ENCODE measurements around the gene FIGNL1. TPM values are rescaled to one million over a fixed set of nuclear protein-coding genes. Genes with fewer than 3 reads are reported as not detected.

The FIGNL1 gene
- total RNA-seq, 6 experiments from 2014 or later = 7.7 to 15.1 (median 12.4) TPM

DNA sequence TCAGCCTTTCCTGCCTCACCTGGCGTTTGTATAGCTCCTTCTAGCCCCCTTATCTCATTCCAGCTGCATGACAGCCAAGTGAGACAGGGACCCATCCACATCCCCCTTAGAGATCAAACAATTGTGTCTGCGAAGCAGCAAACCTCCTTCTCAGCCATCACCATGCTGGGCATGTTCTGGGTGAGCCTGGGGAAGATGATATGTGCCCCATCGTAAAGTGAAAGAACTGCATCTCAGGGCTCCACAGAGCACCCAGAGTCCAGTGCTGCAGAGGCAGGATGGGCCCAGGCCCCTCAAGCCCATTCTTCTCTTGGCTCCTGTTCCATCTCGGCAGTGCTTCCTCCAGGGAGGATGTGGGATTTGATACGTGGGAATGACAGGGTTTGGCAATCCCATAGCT is 43.2 kb downstream of the FIGNL1 start:
- Mint-ChIP-seq H3K36me3 (ENCODE audit: low read depth) (no peaks in the 10 kb centered on the region), H3K27me3 (ENCODE audit: insufficient read depth) (peaks cover 22% of the 10 kb centered on the region), H3K9me3 (no peaks in the 10 kb centered on the region), H3K4me3 (no peak overlapping the region), H3K27ac (no peak overlapping the region), H3K4me1 (ENCODE audit: low read depth) (no peaks in the 10 kb centered on the region)
- TF ChIP-seq, protein P1, sequence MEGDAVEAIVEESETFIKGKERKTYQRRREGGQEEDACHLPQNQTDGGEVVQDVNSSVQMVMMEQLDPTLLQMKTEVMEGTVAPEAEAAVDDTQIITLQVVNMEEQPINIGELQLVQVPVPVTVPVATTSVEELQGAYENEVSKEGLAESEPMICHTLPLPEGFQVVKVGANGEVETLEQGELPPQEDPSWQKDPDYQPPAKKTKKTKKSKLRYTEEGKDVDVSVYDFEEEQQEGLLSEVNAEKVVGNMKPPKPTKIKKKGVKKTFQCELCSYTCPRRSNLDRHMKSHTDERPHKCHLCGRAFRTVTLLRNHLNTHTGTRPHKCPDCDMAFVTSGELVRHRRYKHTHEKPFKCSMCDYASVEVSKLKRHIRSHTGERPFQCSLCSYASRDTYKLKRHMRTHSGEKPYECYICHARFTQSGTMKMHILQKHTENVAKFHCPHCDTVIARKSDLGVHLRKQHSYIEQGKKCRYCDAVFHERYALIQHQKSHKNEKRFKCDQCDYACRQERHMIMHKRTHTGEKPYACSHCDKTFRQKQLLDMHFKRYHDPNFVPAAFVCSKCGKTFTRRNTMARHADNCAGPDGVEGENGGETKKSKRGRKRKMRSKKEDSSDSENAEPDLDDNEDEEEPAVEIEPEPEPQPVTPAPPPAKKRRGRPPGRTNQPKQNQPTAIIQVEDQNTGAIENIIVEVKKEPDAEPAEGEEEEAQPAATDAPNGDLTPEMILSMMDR (IDR thresholded peaks at IDR 0.05) = no peak
- DNase-seq = no peak

DNA sequence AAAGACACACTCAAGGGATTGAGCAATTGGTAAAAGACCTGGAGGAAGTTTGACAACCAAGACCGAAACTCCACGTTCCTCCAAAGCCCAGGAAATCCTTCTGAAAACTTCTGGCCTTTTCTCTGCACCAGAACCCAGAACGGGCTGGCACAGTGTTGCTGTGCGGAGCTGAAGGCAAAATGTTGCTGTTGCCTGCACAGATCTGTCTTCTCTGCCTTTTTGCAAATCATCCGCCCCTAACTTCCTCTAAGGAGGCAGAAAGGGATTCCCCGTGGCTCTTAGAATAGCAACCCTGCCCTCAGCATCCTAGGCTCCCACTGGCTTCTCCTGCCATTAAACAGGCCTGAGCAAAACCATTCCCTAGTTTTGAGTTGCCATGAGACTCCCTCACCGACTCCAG is 44.9 kb downstream of the FIGNL1 start:
- no peaks in the 10 kb centered on the region for H3K9me3 Mint-ChIP-seq
- peaks cover 29% of the 10 kb centered on the region for H3K27me3 Mint-ChIP-seq (ENCODE audit: insufficient read depth)
- DNase-seq = no peak
- H3K4me1 Mint-ChIP-seq (ENCODE audit: low read depth) = no peaks in the 10 kb centered on the region
- H3K27ac Mint-ChIP-seq = no peak overlapping the region
- H3K4me3 Mint-ChIP-seq = no peak overlapping the region
- no peaks in the 10 kb centered on the region for H3K36me3 Mint-ChIP-seq (ENCODE audit: low read depth)
- TF ChIP-seq, protein P1 (IDR thresholded peaks at IDR 0.05) = no peak

DNA sequence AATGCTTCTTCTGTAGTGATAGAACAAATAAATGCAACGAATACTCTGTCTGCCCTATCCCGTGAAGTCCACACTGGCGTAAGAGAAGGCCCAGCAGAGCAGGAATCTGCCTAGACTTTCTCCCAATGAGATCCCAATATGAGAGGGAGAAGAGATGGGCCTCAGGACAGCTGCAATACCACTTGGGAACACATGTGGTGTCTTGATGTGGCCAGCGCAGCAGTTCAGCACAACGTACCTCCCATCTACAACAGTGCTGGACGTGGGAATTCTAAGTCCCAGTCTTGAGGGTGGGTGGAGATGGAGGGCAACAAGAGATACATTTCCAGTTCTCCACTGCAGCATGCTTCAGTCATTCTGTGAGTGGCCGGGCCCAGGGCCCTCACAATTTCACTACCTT is 45.8 kb downstream of the FIGNL1 start:
- H3K4me3 Mint-ChIP-seq = no peak overlapping the region

DNA sequence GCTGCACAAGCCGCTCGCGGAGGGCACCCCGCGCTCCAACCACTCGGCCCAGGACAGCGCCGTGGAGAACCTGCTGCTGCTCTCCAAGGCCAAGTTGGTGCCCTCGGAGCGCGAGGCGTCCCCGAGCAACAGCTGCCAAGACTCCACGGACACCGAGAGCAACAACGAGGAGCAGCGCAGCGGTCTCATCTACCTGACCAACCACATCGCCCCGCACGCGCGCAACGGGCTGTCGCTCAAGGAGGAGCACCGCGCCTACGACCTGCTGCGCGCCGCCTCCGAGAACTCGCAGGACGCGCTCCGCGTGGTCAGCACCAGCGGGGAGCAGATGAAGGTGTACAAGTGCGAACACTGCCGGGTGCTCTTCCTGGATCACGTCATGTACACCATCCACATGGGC is 50.0 kb downstream of the FIGNL1 start:
- no peak for DNase-seq
- H3K9me3 Mint-ChIP-seq = no peaks in the 10 kb centered on the region
- TF ChIP-seq, protein P1 (IDR thresholded peaks at IDR 0.05) = no peak
- H3K4me3 Mint-ChIP-seq = no peak overlapping the region
- H3K4me1 Mint-ChIP-seq (ENCODE audit: low read depth) = no peaks in the 10 kb centered on the region
- peaks cover 19% of the 10 kb centered on the region; the same call in 1 of the 2 replicates for H3K27me3 Mint-ChIP-seq (ENCODE audit: insufficient read depth)
- H3K36me3 Mint-ChIP-seq (ENCODE audit: low read depth) = no peaks in the 10 kb centered on the region
- no peak overlapping the region for H3K27ac Mint-ChIP-seq

More for the DNA sequence above, 45.8 kb downstream of the FIGNL1 start:
- no peak overlapping the region for H3K27ac Mint-ChIP-seq
- TF ChIP-seq, protein P1 (IDR thresholded peaks at IDR 0.05) = peak; percentile 16; the same call in 1 of the 2 replicates
- no peaks in the 10 kb centered on the region for H3K36me3 Mint-ChIP-seq (ENCODE audit: low read depth)
- H3K4me1 Mint-ChIP-seq (ENCODE audit: low read depth) = no peaks in the 10 kb centered on the region
- DNase-seq = no peak
- peaks cover 30% of the 10 kb centered on the region for H3K27me3 Mint-ChIP-seq (ENCODE audit: insufficient read depth)
- H3K9me3 Mint-ChIP-seq = no peaks in the 10 kb centered on the region

DNA sequence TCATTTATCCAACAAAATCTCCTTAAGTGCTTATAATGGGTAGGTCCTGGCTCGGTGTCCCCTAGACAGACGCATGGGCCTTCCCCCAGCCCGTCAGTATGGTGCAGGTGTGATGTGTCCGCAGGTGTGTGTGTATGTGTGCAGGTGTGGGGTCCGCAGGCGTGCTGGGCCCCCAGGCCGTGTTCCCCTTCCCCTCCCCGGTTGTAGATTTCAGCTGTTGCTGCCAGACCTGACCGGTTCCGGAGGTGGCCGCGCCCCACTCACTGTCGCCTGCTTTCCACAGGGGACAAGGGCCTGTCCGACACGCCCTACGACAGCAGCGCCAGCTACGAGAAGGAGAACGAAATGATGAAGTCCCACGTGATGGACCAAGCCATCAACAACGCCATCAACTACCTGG is 50.5 kb downstream of the FIGNL1 start:
- Mint-ChIP-seq H3K9me3 (no peaks in the 10 kb centered on the region), H3K4me1 (ENCODE audit: low read depth) (no peaks in the 10 kb centered on the region), H3K36me3 (ENCODE audit: low read depth) (no peaks in the 10 kb centered on the region), H3K27me3 (ENCODE audit: insufficient read depth) (peaks cover 16% of the 10 kb centered on the region; the same call in 1 of the 2 replicates), H3K4me3 (no peak overlapping the region), H3K27ac (no peak overlapping the region)
- DNase-seq = no peak
- TF ChIP-seq, protein P1 (IDR thresholded peaks at IDR 0.05) = no peak

DNA sequence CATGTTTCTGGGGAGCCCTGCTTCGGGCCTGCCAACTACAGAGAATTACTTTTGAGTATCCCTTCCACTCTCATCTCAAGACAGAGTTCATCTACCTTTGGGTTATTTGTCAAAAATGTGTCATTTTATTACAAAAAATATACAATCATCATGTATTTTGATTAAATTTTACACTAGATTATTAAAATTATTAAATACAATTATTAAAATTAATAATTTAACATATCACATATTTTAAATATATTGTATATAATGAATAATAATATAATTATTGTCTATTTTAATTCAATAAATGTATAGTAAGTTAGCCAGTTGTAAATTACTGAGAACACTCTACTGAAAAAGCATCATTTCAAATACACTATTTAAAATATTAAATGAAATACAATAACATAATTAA is 50.9 kb downstream of the FIGNL1 start:
- Mint-ChIP-seq H3K9me3 (no peaks in the 10 kb centered on the region), H3K4me3 (no peak overlapping the region), H3K4me1 (ENCODE audit: low read depth) (no peaks in the 10 kb centered on the region), H3K36me3 (ENCODE audit: low read depth) (no peaks in the 10 kb centered on the region), H3K27me3 (ENCODE audit: insufficient read depth) (peaks cover 16% of the 10 kb centered on the region; the same call in 1 of the 2 replicates), H3K27ac (no peak overlapping the region)
- TF ChIP-seq, protein P1 (IDR thresholded peaks at IDR 0.05) = no peak
- no peak for DNase-seq
